GM10248 (cell line): ENCODE results near the gene RAD23A.

Experiments
- CTCF ChIA-PET: fragments of 300-600 bp; sonication (Branson Sonifier 250); formaldehyde crosslinking; extraction: SDS; loops from one replicate; lab custom pipeline; 2021; ENCODE audit warnings: antibody characterized with exemption; lab: Yijun Ruan, JAX
- POLR2A ChIA-PET: fragments of 350-650 bp; sonication (Branson Sonifier 250); formaldehyde crosslinking; extraction: SDS; loops from one replicate; lab custom pipeline; 2020; ENCODE audit warnings: antibody characterized with exemption; lab: Yijun Ruan, JAX
- DNase-seq: peaks from one replicate; pipeline ENCODE4 v3.0.0; 2012; ENCODE audit errors: extremely low spot score
- CTCF ChIP-seq: IDR thresholded peaks from 2 replicates; pipeline ENCODE4 v1.5.1; 2012; ENCODE audit warnings: mild to moderate bottlenecking, low read depth; ENCODE audit errors: extremely low read depth, missing control alignments, control extremely low read depth

The RAD23A gene

DNA sequence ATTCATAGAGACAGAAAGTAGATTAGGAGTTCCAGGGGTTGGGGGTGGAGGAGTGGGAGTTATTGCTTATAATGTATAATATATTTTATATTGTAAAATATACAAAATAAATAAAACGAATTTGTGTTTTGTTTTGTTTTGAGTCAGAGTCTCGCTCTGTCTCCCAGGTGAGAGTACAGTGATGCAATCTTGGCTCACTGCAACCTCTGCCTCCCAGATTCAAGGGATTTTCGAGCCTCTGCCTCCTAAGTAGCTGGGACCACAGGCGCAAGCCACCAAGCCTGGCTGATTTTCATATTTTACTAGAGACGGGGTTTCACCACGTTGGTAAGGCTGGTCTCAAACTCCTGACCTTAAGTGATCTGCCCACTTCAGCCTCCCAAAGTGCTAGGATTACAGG is 13.8 kb downstream of the RAD23A start:
- TF ChIP-seq CTCF = no peak
- no peak for DNase-seq
- ChIA-PET POLR2A (no interaction called here), CTCF (interaction anchor here (1.0 to 1.2 kb wide), 2 partner anchors 74 to 135 kb away, joined by 4 read pairs; no protein-coding TSS in a partner anchor)

DNA sequence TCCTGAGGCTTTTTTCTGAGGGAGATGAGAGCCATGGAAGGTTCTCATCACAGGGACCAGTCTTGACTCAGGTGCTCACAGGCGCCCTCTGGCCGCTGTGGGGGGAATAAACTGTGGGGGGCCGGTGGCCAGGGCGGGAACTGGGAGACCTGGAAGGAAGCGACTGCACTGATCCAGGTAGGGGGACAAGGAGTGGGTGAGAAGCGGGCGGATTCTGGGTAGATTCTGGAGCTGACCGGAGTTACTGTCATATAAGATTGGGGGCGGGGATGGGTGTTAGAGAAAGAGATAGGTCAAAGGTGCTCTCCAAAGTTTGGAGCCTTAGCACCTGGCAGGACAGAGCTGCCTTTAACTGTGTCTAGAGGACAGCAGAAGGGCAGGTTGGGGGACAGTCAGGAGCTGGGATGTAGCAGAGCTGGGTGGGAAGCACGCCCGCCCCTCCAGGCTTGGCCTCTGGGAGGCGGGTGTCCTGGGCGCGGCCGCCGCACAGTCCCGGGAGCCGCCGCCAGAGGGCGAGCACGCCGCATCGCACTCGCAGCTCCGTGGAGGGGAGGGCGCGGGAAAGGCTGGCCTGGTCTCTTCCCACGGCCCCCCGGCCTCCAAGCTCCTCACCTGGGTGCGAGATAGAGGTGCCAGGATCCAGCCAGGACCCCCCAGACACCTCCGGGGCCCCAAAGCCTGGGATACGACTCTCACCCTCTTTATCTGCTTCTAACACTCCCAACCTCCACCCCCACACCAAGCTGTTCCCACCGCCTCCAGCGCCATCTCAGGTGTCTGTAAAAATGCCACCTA is 19.6 kb downstream of the RAD23A start:
- ChIA-PET CTCF (interaction anchor here (0.6 to 7.2 kb wide), 88 partner anchors 11 to 764 kb away, joined by 3 to 129 read pairs (median 6); partner anchors contain the start of genes CALR, DNASE2, FARSA and GADD45GIP1), POLR2A (interaction anchor here (0.8 kb wide), 2 partner anchors 8 to 74 kb away, joined by 3 read pairs; partner anchors contain the start of genes GADD45GIP1 and GCDH)
- peak; percentile 88 for DNase-seq
- peak; percentile 99 for TF ChIP-seq CTCF

DNA sequence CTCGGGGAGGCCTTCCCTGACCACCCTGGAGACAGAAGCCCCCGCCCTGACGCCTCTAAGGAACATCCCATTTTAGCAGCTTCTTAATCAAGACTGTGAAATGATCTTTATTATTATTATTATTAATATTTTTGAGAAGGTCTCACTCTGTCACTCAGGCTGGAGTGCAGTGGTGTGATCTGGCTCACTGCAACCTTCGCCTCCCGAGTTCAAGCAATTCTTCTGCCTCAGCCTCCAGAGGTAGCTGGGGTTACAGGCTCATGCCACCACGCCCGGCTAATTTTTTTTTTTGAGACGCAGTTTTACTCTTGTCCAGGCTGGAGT is 20.1 kb downstream of the RAD23A start:
- TF ChIP-seq CTCF = no peak
- ChIA-PET POLR2A (interaction anchor here (0.8 kb wide), 2 partner anchors 9 to 75 kb away, joined by 3 read pairs; partner anchors contain the start of genes GADD45GIP1 and GCDH), CTCF (interaction anchor here (0.6 to 7.2 kb wide), 85 partner anchors 11 to 764 kb away, joined by 3 to 129 read pairs (median 6); partner anchors contain the start of genes CALR, DNASE2, FARSA and GADD45GIP1)
- no peak for DNase-seq

GRCh38 chr19:12967907-12968306 is 22.2 kb downstream of the RAD23A start:
- no peak for TF ChIP-seq CTCF
- CTCF ChIA-PET = interaction anchor here (0.8 to 7.2 kb wide), 7 partner anchors 9 to 163 kb away, joined by 3 to 129 read pairs (median 36); no protein-coding TSS in a partner anchor
- DNase-seq = no peak
- POLR2A ChIA-PET = interaction anchor here (1.0 kb wide), 1 partner anchor 29 kb away, joined by 3 read pairs; no protein-coding TSS in a partner anchor

- POLR2A ChIA-PET = no interaction called here
Observed at GRCh38 chr19:12969292-12969988, 23.8 kb downstream of the RAD23A start, which contains the start of gene DAND5. TSS of gene DAND5 (plus strand) at chr19:12969576. CDS start at chr19:12969661, 85 bp downstream.

More at GRCh38 chr19:12969292-12969988, 23.8 kb downstream of the RAD23A start, which contains the start of gene DAND5:
- no peak for TF ChIP-seq CTCF
- DNase-seq = no peak
- CTCF ChIA-PET = interaction anchor here (1.5 to 7.2 kb wide), 4 partner anchors 8 to 135 kb away, joined by 7 to 129 read pairs (median 10); no protein-coding TSS in a partner anchor
